Psoas muscle (tissue), 8 donors: ENCODE measurements around the gene PPT1. TPM values are rescaled to one million over a fixed set of nuclear protein-coding genes. Genes with fewer than 3 reads are reported as not detected.

Source experiments
- ATAC-seq, 4 donors: fragments of 200-7000 bp; cut with Tn5 transposase; one replicate each; pipeline ENCODE4 v1.9.1; 2020; ENCODE audit warnings: moderate library complexity in 3 of 4, mild to moderate bottlenecking in 2 of 4
- DNase-seq, 2 donors: peaks; one replicate each; pipeline ENCODE4 v3.0.0-alpha.2; 2020
- H3K27ac ChIP-seq: fragments of 200-600 bp; one replicate; pipeline ENCODE4 v1.8.0; 2022
- H3K27me3 ChIP-seq, 3 donors: fragments of 200-600 bp in 1 of 3; one replicate each; pipeline versions ENCODE4 v1.6.1 to v1.8.0; 2013 to 2022; ENCODE audit warnings: low read length in 2 of 3, mild to moderate bottlenecking in 2 of 3, moderate library complexity in 1 of 3; ENCODE audit not compliant: insufficient read depth in 3 of 3
- H3K36me3 ChIP-seq, 2 donors: fragments of 200-600 bp in 1 of 2; one replicate each; pipeline versions ENCODE4 v1.6.1 to v1.8.0; 2013 to 2022; ENCODE audit warnings: low read depth in 1 of 2, mild to moderate bottlenecking in 1 of 2, moderate library complexity in 1 of 2; ENCODE audit not compliant: insufficient read depth in 1 of 2
- H3K4me1 ChIP-seq: fragments of 200-600 bp; one replicate; pipeline ENCODE4 v1.8.0; 2022
- H3K4me3 ChIP-seq: fragments of 200-600 bp; one replicate; pipeline ENCODE4 v1.8.0; 2022; ENCODE audit warnings: mild to moderate bottlenecking
- H3K9me3 ChIP-seq: fragments of 200-600 bp; one replicate; pipeline ENCODE4 v1.8.0; 2022
- WGBS, 3 donors: extraction: QIAGEN DNeasy Blood & Tissue Kit; methylation state at CpG; one replicate each; pipeline versions ENCODE4 v1.1.6 to v1.1.7; 2013; 5-methylcytosine and 5-hydroxymethylcytosine counted together
- intact Hi-C, 2 donors: fragments of 100-400 bp; cut with DNase I; formaldehyde crosslinking; loops; one replicate each; pipeline versions ENCODE4 v1.11.0 to v1.14.2; 2022
- polyA plus RNA-seq, 3 donors: library from polyadenylated mRNA; stranded (reverse); fragments of 200-250 nt; gene quantifications; one replicate each; pipeline ENCODE4 v1.2.3, GENCODE V29; 2013
- total RNA-seq, 4 donors: library from RNA; stranded (reverse); fragmentation: NEBNext Ultra II Directional in 2 of 4; extraction: Animal tissue kit (Norgen Biotek cat#: 25700) in 2 of 4; gene quantifications; one replicate each; pipeline versions ENCODE4 v1.2.1 to v1.2.4, GENCODE V29; 2021 to 2023
- TF ChIP-seq, protein P1 (sequence below): fragments of 200-600 bp; IDR thresholded peaks from one replicate; pipeline ENCODE4 v1.8.0; 2022; ENCODE audit warnings: antibody characterized with exemption
- donor health status: healthy with polysubstance abuse.
- donor health status: DM: no; HTN: no; CAD: no; lungs with moderate emphysema.
- donor health status: Bipolar disorder and iron deficiency.
- donor health status: healthy.
- donor health status: DM: yes; HTN: yes; CAD: no.
- donor health status: DM: no; HTN: no; CAD: no.
- donor health status: DM: no; HTN: no; CAD: no.
- donor health status: DM: yes; HTN: yes; CAD: no.

Gene PPT1
- total and polyA plus RNA-seq, 7 donors, result 13.4 to 21.8 (median 17.7) TPM

DNA sequence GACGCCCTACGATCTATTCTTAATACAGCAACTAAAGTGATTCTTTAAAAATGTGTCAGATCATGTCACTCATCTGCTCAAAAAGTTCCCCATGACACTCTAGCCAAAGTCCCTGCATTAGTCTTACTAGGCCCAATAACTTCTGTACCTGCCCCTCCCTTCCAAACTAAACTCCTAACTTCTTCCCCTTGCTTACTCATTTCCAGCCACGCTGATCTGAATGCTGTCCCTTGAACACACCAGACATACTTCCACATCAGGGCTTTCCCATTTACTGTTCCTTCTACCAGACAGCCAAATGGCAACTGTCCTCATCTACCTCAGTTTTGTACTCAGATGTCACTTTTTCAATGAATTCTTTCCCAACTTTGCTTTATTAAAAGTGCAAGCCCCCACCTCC, 1.2 kb downstream of the PPT1 start:
- Histone ChIP-seq H3K36me3 (peaks cover 0 to 18% of the 10 kb centered on the region in 2 donors), H3K4me1 (peaks cover 12% of the 10 kb centered on the region), H3K9me3 (no peaks in the 10 kb centered on the region), H3K4me3 (no peak overlapping the region), H3K27ac (no peak overlapping the region), H3K27me3 (no peaks in the 10 kb centered on the region)
- no peak for ATAC-seq
- intact Hi-C loops, result no loop called here
- 93 to 96% (median 95%) methylated on average over 3 of the region's 3 CpGs for WGBS, 3 donors
- no peak for DNase-seq
- TF ChIP-seq, protein P1, sequence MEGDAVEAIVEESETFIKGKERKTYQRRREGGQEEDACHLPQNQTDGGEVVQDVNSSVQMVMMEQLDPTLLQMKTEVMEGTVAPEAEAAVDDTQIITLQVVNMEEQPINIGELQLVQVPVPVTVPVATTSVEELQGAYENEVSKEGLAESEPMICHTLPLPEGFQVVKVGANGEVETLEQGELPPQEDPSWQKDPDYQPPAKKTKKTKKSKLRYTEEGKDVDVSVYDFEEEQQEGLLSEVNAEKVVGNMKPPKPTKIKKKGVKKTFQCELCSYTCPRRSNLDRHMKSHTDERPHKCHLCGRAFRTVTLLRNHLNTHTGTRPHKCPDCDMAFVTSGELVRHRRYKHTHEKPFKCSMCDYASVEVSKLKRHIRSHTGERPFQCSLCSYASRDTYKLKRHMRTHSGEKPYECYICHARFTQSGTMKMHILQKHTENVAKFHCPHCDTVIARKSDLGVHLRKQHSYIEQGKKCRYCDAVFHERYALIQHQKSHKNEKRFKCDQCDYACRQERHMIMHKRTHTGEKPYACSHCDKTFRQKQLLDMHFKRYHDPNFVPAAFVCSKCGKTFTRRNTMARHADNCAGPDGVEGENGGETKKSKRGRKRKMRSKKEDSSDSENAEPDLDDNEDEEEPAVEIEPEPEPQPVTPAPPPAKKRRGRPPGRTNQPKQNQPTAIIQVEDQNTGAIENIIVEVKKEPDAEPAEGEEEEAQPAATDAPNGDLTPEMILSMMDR, result no peak

DNA sequence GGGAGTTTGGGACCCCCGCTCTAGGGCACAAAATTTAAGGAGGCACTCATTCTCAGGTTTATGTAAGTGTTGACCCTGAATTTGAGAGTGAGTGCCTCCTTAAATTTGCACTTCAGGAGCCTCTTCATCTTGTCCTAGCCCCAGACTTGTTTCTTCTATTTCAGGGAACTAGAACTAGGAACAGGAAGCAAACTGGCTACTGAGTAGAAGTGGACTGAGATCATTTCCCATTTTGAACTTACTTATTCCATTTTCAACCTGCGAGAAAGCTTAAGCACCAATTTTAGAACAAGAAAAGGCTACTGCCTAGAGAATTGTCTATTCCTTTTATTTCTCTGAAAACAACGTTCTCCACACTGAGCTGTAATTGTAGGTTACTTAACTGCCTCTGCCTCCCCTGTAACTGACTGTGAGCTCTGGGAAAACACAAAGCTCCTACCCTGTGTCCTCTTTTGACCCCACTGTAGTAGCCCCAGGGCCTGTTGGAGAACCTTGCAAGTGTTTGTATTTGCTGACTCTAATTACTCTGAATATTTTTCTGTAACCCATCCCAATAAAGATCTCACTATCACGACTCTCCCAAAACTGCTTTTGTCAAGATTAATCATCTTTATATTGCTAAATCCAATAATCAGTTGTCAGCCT, 2.5 kb downstream of the PPT1 start:
- WGBS, 3 donors, result 56 to 72% (median 70%) methylated on average over 4 of the region's 4 CpGs
- DNase-seq (no peak), ATAC-seq (no peak)
- intact Hi-C loops, result no loop called here
- Histone ChIP-seq H3K27ac (no peak overlapping the region), H3K4me3 (no peak overlapping the region), H3K9me3 (no peaks in the 10 kb centered on the region), H3K36me3 (peaks cover 0 to 30% of the 10 kb centered on the region in 2 donors), H3K27me3 (no peaks in the 10 kb centered on the region), H3K4me1 (peaks cover 12% of the 10 kb centered on the region)
- TF ChIP-seq, protein P1, result no peak

DNA sequence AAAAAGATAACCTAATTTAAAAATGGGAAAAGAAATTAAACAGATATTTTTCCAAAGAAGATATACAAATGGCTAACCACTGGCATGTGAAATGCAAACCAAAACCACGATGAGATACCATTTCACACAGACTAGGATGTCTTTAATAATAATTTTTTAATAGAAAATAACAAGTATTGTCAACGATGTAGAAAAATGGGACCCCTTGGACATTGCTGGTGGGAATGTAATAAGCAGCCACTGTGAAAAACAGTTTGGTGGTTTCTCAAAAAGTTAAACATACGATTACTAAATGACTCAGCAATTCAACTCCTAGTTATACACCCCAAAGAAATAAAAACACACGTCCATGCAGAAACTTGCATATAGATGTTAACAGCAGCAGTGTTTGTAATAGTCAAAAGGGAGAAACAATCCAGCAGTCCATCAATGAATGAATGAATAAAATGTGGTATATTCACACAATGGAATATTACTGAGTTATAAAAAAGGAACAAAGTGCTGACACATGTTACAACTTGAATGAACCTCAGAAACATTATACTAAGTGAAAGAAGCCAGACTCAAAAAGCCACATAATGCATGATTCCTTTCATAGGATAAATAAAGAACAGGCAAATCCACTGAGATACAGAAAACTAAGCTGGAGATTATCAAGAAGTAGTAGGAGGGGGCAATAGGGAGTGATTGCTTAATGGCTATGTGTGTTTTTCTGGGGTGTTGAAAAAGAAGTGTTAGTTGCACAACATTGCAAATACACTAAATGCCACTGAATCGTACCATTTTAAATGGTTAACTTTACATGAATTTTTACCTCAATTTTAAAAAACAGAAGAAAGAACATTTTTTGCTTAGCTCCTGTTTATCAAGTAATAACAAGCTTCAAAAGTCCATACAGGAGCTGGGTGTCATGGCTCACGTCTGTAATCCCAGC, 4.1 kb downstream of the PPT1 start:
- ATAC-seq (no peak), DNase-seq (no peak)
- no peak overlapping the region for H3K4me3 ChIP-seq
- WGBS, 3 donors, result 71 to 74% (median 72%) methylated on average over 6 of the region's 6 CpGs
- H3K36me3 ChIP-seq, result peaks cover 4 to 46% of the 10 kb centered on the region in 2 donors
- TF ChIP-seq, protein P1, result no peak
- H3K4me1 ChIP-seq, result peaks cover 12% of the 10 kb centered on the region
- intact Hi-C loops, result no loop called here
- no peaks in the 10 kb centered on the region for H3K27me3 ChIP-seq
- no peaks in the 10 kb centered on the region for H3K9me3 ChIP-seq
- H3K27ac ChIP-seq, result no peak overlapping the region

DNA sequence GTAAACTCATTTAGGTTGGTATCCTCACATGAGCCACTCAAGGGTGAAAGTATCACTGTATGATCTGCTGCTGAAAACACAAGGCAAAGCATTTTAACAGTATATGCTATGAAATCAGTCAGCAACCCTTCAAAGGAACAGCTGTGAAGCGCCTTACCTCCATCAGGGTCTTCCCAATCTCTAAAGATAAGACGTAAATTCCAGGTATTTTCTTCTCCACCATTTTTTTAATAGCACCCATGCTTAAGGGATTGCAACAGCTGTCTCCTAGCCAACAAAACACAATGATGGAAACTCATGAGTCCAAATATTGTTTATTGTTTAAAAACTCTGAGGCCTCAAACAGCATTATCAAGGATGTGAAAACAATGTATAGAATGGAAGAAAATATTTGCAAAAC, 4.8 kb downstream of the PPT1 start:
- no peaks in the 10 kb centered on the region for H3K9me3 ChIP-seq
- no peak for ATAC-seq
- H3K36me3 ChIP-seq, result peaks cover 4 to 53% of the 10 kb centered on the region in 2 donors
- H3K27ac ChIP-seq, result no peak overlapping the region
- H3K27me3 ChIP-seq, result no peaks in the 10 kb centered on the region
- DNase-seq, result no peak
- no peak overlapping the region for H3K4me3 ChIP-seq
- peaks cover 8% of the 10 kb centered on the region for H3K4me1 ChIP-seq
- 92 to 96% (median 94%) methylated on average over 2 of the region's 2 CpGs for WGBS, 3 donors
- TF ChIP-seq, protein P1, result no peak
- intact Hi-C loops, result no loop called here
